AG08396 (cell line): ENCODE results near the gene SULT1A1.
"Not testable (repeated sequence)": the region's sequence is repeated elsewhere in the genome, so short reads cannot be mapped to it uniquely, and the experiment has no call there.

Experiments used
- DNase-seq: peaks from one replicate; pipeline ENCODE4 v3.0.0; 2012; ENCODE audit warnings: low spot score, mixed read lengths

SULT1A1 gene

GRCh38 chr16:28609631-28610594, at the start of gene SULT1A1:
Gene SULT1A1, minus strand, starts transcription at chr16:28610044. Its CDS starts 1,189 bp downstream, at chr16:28608855.
- DNase-seq = no peak

GRCh38 chr16:28639959-28640358, 30.1 kb upstream of the SULT1A1 start:
- not testable (repeated sequence) for DNase-seq

GRCh38 chr16:28638359-28638758, 28.5 kb upstream of the SULT1A1 start:
- DNase-seq = not testable (repeated sequence)

GRCh38 chr16:28637765-28638164, 27.9 kb upstream of the SULT1A1 start, which contains the start of gene NPIPB8:
Gene NPIPB8, plus strand, starts transcription at chr16:28638065. Its CDS starts 296 bp downstream, at chr16:28638361.
- DNase-seq = not testable (repeated sequence)

- not testable (repeated sequence) for DNase-seq
These were observed 26.4 kb upstream of the SULT1A1 start for GRCh38 chr16:28636093-28636823.

- DNase-seq = not testable (repeated sequence)
These were observed 21.1 kb upstream of the SULT1A1 start for GRCh38 chr16:28630905-28631304.

- peak; percentile 39 for DNase-seq
These were observed 13.4 kb upstream of the SULT1A1 start for GRCh38 chr16:28623172-28623711.

- DNase-seq = not testable (repeated sequence)
These were observed 12.8 kb upstream of the SULT1A1 start for GRCh38 chr16:28622532-28623171.

- no peak for DNase-seq
These were observed 11.8 kb upstream of the SULT1A1 start for GRCh38 chr16:28621481-28622155.

GRCh38 chr16:28620316-28620715, 10.5 kb upstream of the SULT1A1 start:
- DNase-seq = not testable (repeated sequence)

- DNase-seq = no peak
These were observed 8.0 kb upstream of the SULT1A1 start for GRCh38 chr16:28617874-28618273.

- no peak for DNase-seq
These were observed 6.8 kb upstream of the SULT1A1 start for GRCh38 chr16:28616636-28617035.

GRCh38 chr16:28616224-28616577, 6.4 kb upstream of the SULT1A1 start:
- DNase-seq = not testable (repeated sequence)

GRCh38 chr16:28615486-28616223, 5.8 kb upstream of the SULT1A1 start:
- not testable (repeated sequence) for DNase-seq

GRCh38 chr16:28614561-28614960, 4.7 kb upstream of the SULT1A1 start:
- not testable (repeated sequence) for DNase-seq

- DNase-seq = not testable (repeated sequence)
These were observed 4.1 kb upstream of the SULT1A1 start for GRCh38 chr16:28613912-28614311.

- not testable (repeated sequence) for DNase-seq
These were observed 2.8 kb upstream of the SULT1A1 start for GRCh38 chr16:28612359-28613280.

GRCh38 chr16:28610595-28611191, 849 bp upstream of the SULT1A1 start:
- no peak for DNase-seq
